Gastrocnemius medialis (tissue), 4 donors: ENCODE data around the gene AMY2B.

Source experiments
- POLR2A ChIP-seq, 2 donors: fragments of 450-650 bp; IDR thresholded peaks; one replicate each; pipeline ENCODE4 v1.6.1; 2017; ENCODE audit warnings: antibody characterized with exemption in 2 of 2, mild to moderate bottlenecking in 2 of 2, moderate library complexity in 2 of 2
- TF ChIP-seq, protein P1 (sequence below), 5 experiments: fragments of 450-650 bp in 3 of 5; fragments of 200-600 bp in 2 of 5; sonication (generic) in 2 of 5; IDR thresholded peaks in 4 of 5; conservative IDR thresholded peaks in 1 of 5; 1 replicate in 4 of 5; 2 replicates in 1 of 5; pipeline ENCODE4 v1.5.1; 2016 to 2019; ENCODE audit warnings: antibody characterized with exemption in 5 of 5, mild to moderate bottlenecking in 3 of 5, moderate library complexity in 3 of 5

- TF ChIP-seq POLR2A (IDR thresholded peaks at IDR 0.05) = no peak
- TF ChIP-seq, protein P1, sequence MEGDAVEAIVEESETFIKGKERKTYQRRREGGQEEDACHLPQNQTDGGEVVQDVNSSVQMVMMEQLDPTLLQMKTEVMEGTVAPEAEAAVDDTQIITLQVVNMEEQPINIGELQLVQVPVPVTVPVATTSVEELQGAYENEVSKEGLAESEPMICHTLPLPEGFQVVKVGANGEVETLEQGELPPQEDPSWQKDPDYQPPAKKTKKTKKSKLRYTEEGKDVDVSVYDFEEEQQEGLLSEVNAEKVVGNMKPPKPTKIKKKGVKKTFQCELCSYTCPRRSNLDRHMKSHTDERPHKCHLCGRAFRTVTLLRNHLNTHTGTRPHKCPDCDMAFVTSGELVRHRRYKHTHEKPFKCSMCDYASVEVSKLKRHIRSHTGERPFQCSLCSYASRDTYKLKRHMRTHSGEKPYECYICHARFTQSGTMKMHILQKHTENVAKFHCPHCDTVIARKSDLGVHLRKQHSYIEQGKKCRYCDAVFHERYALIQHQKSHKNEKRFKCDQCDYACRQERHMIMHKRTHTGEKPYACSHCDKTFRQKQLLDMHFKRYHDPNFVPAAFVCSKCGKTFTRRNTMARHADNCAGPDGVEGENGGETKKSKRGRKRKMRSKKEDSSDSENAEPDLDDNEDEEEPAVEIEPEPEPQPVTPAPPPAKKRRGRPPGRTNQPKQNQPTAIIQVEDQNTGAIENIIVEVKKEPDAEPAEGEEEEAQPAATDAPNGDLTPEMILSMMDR (IDR thresholded peaks at IDR 0.05 in 4 of 5, conservative IDR thresholded peaks at IDR 0.05 in 1 of 5) = no peak
Observed at GRCh38 chr1:103541431-103541830, 30.0 kb upstream of the AMY2B start.
